Activated T-cell treated with anti-CD3 and anti-CD28 coated beads, Interleukin-2, amount 50 U/mL, for 24 hours (primary cell): ENCODE data around the gene LENG1.
"Not testable (repeated sequence)": the region's sequence is repeated elsewhere in the genome, so short reads cannot be mapped to it uniquely, and the experiment has no call there.

ENCODE experiments used
- DNase-seq: peaks from one replicate; pipeline ENCODE4 v3.0.0-alpha.2; 2020
- H3K27ac Mint-ChIP-seq: 2 replicates; pipeline ENCODE4 v1.8.0; 2020; ENCODE audit warnings: mild to moderate bottlenecking, mixed read lengths
- H3K27me3 Mint-ChIP-seq: 2 replicates; pipeline ENCODE4 v1.8.0; 2020; ENCODE audit warnings: mixed read lengths
- H3K36me3 Mint-ChIP-seq: 2 replicates; pipeline ENCODE4 v1.8.0; 2020; ENCODE audit warnings: low read depth, mixed read lengths
- H3K4me1 Mint-ChIP-seq: 2 replicates; pipeline ENCODE4 v1.8.0; 2020; ENCODE audit warnings: low read depth, mixed read lengths
- H3K4me3 Mint-ChIP-seq: 2 replicates; pipeline ENCODE4 v1.8.0; 2020; ENCODE audit warnings: mild to moderate bottlenecking, moderate library complexity, mixed read lengths
- H3K9me3 Mint-ChIP-seq: 2 replicates; pipeline ENCODE4 v1.8.0; 2020; ENCODE audit warnings: mixed read lengths

LENG1 gene

DNA sequence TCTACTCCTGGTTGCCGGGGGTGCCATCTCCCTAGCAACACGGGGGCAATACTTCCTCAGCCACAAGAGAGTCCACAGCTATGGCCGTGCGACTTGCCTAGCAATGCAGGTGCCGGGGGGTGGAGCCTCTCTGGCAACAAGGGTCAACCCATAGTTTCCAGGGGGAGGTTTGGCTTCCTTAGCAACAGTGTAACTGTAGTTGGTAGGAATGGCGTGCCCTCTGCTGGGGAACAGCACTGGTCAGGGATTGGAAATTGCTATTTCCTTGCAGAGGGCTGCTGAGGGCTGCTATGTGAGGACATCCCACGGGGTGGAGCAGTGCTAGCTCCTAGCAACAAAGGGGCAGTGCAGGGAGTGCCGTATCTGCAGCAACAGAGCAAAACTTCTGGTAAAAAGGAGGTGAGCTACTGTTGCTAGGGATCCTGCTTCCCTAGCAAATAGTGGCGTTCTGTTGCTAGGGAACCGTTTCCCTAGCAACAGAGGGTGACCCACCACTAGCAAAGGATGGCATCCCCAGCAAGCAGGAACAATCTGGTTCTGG is 20.5 kb upstream of the LENG1 start:
- no peak overlapping the region for H3K4me3 Mint-ChIP-seq
- H3K27ac Mint-ChIP-seq, result no peak overlapping the region
- H3K9me3 Mint-ChIP-seq, result no peaks in the 10 kb centered on the region
- H3K27me3 Mint-ChIP-seq, result no peaks in the 10 kb centered on the region
- H3K4me1 Mint-ChIP-seq, result no peaks in the 10 kb centered on the region
- DNase-seq, result no peak
- H3K36me3 Mint-ChIP-seq, result peaks cover 72% of the 10 kb centered on the region

DNA sequence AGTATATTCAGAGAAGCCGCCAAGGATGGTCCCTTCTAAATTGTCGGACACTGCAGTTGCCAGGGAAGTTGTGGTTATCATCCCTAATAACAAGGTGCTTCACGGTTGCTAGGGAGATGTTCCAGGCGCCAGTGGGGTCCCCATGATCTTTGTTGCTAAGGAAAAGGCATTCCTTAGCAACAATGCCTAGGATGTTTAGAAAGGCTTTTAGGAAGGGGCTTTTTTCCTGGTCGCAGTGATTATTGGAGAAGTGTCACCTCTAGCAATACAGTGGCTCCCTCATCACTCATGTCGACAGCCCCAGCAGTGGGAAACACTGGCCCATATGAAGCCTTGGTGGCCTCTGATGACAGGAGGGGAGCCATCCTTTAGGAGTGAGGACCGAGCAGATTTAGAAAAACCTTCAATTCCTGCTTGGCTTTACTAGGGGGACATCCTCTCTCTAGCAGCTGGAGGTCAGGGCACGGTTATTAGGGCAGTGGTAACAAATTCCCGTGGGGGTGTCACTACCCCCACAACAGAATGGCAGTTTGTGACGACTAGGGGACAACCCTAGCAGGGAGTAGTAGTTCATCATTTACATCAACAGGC is 19.8 kb upstream of the LENG1 start:
- Mint-ChIP-seq H3K27ac (no peak overlapping the region), H3K4me1 (no peaks in the 10 kb centered on the region), H3K4me3 (no peak overlapping the region)

DNA sequence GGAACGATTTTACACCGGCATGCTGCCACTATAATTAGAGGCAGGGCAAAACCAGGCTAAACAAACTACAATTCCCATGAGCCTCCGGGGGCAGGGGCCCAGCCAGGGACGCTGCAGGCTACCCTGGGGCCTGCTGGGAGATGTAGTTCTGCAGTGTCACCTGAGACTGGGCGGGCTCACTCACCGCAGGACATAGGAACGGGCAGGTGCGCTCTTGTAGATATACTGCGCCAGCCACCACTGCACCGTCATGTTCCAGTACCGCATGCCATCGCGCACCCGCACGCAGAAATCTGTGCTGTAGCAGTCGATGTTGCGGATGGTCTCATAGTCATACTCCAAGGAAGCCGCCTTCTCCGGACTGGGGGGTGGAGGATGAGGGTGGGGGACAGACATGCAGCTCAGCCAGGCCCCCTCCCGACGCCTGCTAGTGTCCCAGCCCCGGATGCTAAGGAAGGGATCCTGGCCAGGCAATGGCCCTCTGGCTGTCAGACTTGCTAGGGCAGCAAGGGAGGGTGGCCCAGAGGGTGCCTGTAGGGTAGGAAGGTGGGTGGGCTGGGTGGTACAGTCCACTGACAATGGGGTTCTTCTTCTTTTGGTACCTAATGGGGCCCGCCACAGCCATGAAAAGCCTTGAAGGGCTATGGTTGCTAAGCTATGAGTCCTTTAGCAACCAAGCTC is 19.2 kb upstream of the LENG1 start:
- no peaks in the 10 kb centered on the region for H3K27me3 Mint-ChIP-seq
- DNase-seq, result peak; percentile 58
- H3K4me3 Mint-ChIP-seq, result no peak overlapping the region
- H3K4me1 Mint-ChIP-seq, result no peaks in the 10 kb centered on the region
- H3K9me3 Mint-ChIP-seq, result no peaks in the 10 kb centered on the region
- H3K27ac Mint-ChIP-seq, result no peak overlapping the region
- H3K36me3 Mint-ChIP-seq, result peaks cover 68% of the 10 kb centered on the region

More for the DNA sequence above, 19.8 kb upstream of the LENG1 start:
- Mint-ChIP-seq H3K9me3 (no peaks in the 10 kb centered on the region), H3K36me3 (peaks cover 74% of the 10 kb centered on the region), H3K27me3 (no peaks in the 10 kb centered on the region)
- DNase-seq, result no peak

DNA sequence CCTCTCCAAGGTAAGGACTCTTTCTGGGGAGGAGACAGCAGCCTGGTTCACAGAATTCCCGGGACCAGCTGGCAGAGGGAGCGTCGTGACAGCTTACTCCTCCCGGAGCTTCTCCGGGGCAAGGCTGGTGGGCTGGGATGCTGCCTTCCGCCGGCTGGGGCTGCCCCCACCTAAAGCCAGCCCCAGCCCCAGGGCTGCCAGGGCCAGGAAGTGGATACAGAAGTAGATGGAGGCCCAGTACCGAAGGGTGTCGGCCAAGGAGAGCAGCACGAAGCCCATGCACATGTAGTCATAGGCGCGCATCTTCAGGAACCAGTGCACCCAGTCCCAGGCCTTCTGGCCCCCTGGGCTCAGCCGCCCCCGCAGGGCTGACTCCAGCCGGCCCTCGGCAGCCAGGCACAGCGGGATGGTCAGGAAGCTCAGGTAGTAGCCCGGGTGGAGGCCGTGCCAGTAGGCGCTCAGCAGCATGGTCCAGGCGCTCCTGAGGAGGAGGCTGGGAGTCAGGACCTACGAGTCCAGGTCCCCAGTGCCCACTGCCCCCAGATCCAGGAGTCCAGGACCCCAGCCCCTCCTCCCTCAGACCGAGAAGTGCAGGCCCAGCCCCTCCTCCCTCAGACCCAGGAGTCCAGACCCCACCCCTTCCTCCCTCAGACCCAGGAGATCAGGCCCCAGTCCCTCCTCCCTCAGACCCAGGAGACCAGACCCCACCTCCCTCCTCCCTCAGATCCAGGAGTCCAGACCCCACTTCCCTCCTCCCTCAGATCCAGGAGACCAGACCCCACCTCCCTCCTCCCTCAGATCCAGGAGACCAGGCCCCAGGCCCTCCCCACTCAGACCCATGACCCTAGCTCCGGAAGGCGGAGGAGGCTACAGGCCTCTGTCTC is 14.7 kb upstream of the LENG1 start:
- Mint-ChIP-seq H3K36me3 (peaks cover 38% of the 10 kb centered on the region), H3K27ac (no peak overlapping the region), H3K27me3 (no peaks in the 10 kb centered on the region), H3K9me3 (no peaks in the 10 kb centered on the region), H3K4me3 (no peak overlapping the region), H3K4me1 (no peaks in the 10 kb centered on the region)
- no peak for DNase-seq

DNA sequence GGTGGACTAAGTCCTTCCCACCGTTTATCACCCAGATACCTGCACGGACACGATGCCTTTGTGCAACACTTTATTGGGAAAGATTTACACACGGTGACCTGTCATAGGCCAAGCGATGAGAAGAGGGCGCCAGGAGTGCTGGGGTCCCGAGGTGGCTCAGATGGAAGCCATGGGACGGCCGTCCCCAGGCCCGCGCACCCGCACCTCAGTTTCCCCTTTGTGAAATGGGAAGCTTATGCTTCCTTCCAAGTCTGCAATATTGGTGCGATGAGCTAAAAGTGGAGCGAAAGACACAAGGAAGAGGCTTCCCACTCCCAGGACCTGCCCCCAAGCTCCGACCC is 13.8 kb upstream of the LENG1 start:
- H3K36me3 Mint-ChIP-seq, result peaks cover 30% of the 10 kb centered on the region
- H3K27ac Mint-ChIP-seq, result no peak overlapping the region
- H3K4me1 Mint-ChIP-seq, result peaks cover 2% of the 10 kb centered on the region
- no peaks in the 10 kb centered on the region for H3K9me3 Mint-ChIP-seq
- no peak overlapping the region for H3K4me3 Mint-ChIP-seq
- DNase-seq, result no peak
- H3K27me3 Mint-ChIP-seq, result no peaks in the 10 kb centered on the region

DNA sequence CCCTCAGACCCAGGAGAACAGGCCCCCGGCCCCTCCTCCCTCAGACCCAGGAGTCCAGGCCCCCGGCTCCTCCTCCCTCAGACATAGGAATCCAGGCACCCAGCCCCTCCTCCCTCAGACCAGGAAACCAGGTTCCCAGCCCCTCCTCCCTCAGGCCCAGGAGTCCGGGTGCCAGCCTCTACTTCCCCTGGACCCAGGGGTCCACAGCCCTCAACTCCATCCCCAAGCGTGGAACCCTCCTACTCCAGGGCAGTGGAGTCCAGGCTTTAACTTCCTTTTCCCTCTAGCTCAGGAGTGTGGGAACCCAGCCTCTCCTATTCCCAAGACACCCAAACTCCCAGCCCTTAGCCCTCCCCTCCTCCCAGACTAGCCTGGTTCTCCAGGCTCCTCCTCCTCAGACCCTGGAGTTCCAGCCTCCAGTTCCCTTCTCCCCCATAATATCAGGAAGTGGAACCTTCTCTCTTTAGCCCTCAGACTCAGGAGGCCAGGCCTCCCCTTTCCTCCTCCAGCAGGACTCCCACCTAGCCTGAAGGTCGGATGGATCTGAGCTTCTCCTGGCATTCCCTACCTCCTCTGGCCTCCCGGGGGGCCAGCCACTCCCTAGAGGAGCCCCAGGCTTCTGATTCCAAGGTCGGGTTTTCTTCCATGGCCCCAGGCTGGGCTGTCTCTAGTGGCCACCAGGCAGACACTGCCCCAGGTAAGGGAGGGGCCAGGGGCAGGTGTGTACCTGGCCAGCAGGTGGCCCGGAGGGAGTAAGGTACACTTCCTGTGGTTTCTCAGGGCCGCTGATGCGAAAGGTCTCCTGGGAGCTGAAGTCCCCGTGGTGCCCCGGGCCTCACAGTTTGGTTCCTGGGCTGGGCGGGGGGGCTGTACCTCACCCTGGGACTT is 13.2 kb upstream of the LENG1 start, which contains the start of gene TMC4:
TSS of gene TMC4 (minus strand) at position 690 of the 888 bp plus-strand sequence. CDS start at position 647, 43 bp downstream.
- H3K36me3 Mint-ChIP-seq, result peaks cover 23% of the 10 kb centered on the region
- DNase-seq, result no peak
- no peaks in the 10 kb centered on the region for H3K27me3 Mint-ChIP-seq
- no peaks in the 10 kb centered on the region for H3K9me3 Mint-ChIP-seq
- H3K4me1 Mint-ChIP-seq, result peaks cover 6% of the 10 kb centered on the region
- H3K4me3 Mint-ChIP-seq, result no peak within 1 kb of the TSS
- peak within 1 kb of the TSS; percentile 22 for H3K27ac Mint-ChIP-seq

DNA sequence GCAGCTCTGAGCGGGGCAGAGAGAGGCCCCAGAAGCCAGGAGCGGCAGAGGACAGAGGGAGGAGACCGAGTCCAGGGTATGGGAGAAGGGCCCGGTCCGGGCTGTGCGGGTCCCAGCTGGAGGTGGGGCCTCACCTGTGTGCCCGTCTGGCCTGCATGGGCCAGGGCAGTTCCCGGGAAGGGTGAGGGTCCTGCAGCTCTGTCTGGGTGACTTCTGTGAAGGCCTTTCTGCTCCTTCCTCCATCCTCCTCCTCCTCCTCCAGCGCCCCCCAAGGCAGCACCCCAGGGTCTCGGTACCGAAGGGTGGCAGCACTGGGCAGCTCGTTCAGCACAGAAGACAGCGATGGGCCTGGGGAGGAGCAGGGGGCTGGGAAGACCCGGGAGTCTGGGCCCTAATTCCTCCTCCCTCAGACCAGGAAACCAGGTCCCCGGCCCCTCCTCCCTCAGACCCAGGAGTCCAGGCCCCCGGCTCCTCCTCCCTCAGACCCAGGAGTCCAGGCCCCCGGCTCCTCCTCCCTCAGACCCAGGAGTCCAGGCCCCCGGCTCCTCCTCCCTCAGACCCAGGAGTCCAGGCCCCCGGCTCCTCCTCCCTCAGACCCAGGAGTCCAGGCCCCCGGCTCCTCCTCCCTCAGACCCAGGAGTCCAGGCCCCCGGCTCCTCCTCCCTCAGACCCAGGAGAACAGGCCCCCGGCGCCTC is 12.4 kb upstream of the LENG1 start:
- H3K4me1 Mint-ChIP-seq, DNase-seq, H3K27ac Mint-ChIP-seq, H3K9me3 Mint-ChIP-seq, H3K4me3 Mint-ChIP-seq, H3K27me3 Mint-ChIP-seq: not testable (repeated sequence)
- H3K36me3 Mint-ChIP-seq, result peaks cover 20% of the 10 kb centered on the region

DNA sequence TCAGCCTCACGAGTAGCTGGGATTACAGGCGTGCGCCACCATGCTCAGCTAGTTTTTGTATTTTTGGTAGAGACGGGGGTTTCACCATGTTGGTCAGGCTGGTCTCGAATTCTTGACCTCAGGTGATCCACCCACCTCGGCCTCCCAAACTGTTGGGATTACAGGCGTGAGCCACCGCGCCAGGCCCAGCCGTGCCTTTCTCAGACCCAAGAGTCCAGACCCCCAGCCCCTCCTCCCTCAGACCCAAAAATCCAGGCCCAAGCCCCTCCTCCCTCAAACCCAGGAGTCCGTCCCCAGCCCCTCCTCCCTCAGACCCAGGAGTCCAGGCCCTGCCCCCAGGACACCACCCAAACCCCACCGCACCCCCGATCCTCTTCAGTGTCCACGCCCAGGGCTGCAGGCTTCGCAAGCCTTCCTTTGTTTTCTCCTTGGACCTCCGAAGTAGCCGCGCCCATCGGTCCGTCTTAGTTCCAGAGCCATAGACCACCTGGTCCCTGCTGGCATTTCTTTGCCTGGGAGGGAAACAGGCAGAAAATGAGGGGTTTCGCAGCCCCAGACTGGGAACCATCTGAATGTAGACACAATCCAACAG is 9.7 kb upstream of the LENG1 start:
- no peak for DNase-seq
- Mint-ChIP-seq H3K27me3 (peaks cover 11% of the 10 kb centered on the region), H3K9me3 (no peaks in the 10 kb centered on the region), H3K27ac (no peak overlapping the region), H3K4me1 (peaks cover 12% of the 10 kb centered on the region), H3K4me3 (no peak overlapping the region), H3K36me3 (no peaks in the 10 kb centered on the region)

DNA sequence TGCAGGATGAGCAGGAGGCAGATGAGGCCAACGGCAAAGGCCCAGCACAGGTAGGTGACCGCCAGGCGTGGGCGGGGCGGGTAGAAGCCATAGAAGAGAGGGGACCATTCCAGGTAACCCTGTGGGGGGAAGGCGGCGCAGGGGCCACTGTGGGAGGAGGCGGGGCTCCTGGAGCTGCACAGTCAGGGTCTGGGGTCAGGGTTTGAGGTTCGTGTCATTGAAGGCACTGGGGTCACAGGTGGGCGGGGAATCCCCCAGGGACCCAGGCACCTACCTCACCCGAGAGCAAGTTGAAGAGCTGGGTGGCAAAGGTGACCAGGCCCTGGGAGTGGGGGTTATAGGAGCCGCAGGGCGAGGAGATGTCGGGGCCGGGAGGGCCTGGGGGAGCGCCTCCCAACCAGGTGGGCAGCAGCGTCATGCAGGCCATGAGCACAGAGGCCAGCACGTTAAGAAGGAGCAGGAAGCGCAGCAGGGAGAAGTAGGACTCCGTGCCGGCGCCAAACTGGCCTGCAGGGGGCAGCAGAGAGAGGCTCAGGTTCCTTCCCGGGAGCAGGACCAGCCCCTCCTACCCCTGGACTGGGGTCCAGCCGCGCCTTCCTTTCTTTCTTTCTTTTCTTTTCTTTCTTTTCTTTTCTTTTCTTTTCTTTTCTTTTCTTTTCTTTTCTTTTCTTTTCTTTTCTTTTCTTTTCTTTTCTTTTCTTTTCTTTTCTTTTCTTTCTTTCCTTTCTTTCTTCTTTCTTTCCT is 8.8 kb upstream of the LENG1 start:
- peak overlapping the region; percentile 29 for H3K4me3 Mint-ChIP-seq
- no peak overlapping the region for H3K27ac Mint-ChIP-seq
- no peaks in the 10 kb centered on the region for H3K36me3 Mint-ChIP-seq
- H3K4me1 Mint-ChIP-seq, result peaks cover 19% of the 10 kb centered on the region
- H3K27me3 Mint-ChIP-seq, result peaks cover 13% of the 10 kb centered on the region
- no peaks in the 10 kb centered on the region for H3K9me3 Mint-ChIP-seq
- peak; percentile 95 for DNase-seq

DNA sequence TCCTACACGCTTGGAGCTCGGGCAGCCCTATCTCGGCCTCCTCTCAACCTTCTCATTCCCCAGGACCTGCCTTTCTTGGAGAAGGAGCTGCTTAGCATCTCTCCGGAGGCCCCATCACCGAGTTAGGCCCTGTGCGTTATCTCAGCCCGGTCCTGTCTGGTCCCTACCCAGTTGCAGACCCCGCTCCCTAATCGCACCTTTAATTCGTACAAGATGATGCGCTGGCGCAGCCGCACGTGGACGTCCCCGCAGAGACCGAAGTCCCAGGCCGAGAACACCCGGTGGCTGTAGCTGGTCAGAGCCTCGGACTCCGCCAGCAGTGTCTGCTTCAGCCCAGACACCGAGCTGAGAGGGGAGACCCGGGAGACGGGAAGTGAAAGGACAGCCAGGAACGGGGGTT is 5.7 kb upstream of the LENG1 start:
- DNase-seq, result no peak
- Mint-ChIP-seq H3K36me3 (no peaks in the 10 kb centered on the region), H3K27me3 (peaks cover 16% of the 10 kb centered on the region), H3K27ac (no peak overlapping the region), H3K4me1 (peaks cover 42% of the 10 kb centered on the region), H3K9me3 (no peaks in the 10 kb centered on the region), H3K4me3 (no peak overlapping the region)

DNA sequence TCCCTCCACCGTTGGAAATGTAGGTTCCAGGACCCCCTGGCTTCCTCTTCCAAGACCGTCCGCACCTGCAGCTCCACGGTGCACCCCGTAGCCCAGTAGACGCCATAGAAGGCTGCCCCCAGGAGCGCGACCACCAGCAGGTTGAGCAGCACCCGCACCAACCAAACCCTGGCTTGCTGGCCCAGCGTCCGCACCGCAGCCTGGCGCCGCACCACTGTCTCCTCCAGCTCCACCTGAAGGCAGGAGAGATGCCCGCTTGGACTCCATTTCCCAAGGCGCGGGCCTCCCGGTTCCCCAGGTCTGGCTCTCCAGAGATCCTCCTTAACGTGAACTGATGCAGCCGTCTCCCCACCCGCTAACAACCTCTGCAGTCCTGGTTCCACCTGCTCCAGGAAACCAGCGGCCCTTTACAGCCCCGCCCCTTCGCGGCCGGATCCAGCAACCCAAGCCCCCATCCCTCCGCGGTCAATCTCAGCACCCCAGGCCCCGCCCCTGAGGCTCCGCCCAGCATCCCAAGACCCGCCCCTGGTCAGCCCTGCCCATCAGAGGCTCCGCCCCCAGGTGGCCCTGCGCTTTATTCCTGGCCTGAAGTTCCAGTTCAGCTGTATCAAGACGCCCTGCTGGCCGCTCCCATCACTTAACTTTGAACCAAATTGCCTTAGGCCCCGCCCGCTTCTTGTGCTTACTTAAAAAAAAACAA is 5.0 kb upstream of the LENG1 start:
- peak; percentile 64 for DNase-seq

DNA sequence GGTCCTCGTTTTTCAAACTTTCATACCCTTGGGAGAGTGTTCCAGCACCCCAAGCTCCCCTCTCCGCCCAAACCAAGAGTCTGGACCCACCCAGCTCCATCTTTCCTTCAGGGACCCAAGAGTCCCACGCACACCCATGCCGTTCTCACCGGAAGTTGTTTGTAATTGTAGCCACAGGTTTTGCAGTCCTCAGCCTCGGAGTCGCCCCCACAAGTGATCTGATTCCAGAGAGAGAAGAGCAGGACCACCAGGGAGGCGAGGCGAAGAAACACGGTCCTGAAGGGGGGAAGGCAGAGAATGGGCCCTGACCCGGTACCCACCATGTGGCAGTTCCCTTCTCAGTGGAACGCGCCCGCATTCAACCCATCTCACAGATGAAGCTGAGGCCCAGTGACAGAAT is 3.4 kb upstream of the LENG1 start:
- Mint-ChIP-seq H3K27ac (peak overlapping the region; percentile 4), H3K4me1 (peaks cover 53% of the 10 kb centered on the region), H3K36me3 (peaks cover 18% of the 10 kb centered on the region), H3K27me3 (peaks cover 16% of the 10 kb centered on the region), H3K9me3 (no peaks in the 10 kb centered on the region), H3K4me3 (peak overlapping the region; percentile 79)
- DNase-seq, result no peak

More for the DNA sequence above, 5.0 kb upstream of the LENG1 start:
- Mint-ChIP-seq H3K27ac (no peak overlapping the region), H3K9me3 (no peaks in the 10 kb centered on the region), H3K4me1 (peaks cover 46% of the 10 kb centered on the region), H3K27me3 (peaks cover 16% of the 10 kb centered on the region), H3K36me3 (peaks cover 4% of the 10 kb centered on the region), H3K4me3 (peak overlapping the region; percentile 27)
